HG03575 (cell line): ENCODE data around the gene CNTN4.
"Not testable (repeated sequence)": the region's sequence is repeated elsewhere in the genome, so short reads cannot be mapped to it uniquely, and the experiment has no call there.

Experiments used
- ATAC-seq: cut with Tn5 transposase; IDR thresholded peaks from one replicate; pipeline ENCODE4 v1.9.1; 2021; ENCODE audit not compliant: unreplicated experiment, insufficient number of reproducible peaks, low FRiP score; ENCODE audit errors: extremely low read depth

CNTN4 gene

DNA sequence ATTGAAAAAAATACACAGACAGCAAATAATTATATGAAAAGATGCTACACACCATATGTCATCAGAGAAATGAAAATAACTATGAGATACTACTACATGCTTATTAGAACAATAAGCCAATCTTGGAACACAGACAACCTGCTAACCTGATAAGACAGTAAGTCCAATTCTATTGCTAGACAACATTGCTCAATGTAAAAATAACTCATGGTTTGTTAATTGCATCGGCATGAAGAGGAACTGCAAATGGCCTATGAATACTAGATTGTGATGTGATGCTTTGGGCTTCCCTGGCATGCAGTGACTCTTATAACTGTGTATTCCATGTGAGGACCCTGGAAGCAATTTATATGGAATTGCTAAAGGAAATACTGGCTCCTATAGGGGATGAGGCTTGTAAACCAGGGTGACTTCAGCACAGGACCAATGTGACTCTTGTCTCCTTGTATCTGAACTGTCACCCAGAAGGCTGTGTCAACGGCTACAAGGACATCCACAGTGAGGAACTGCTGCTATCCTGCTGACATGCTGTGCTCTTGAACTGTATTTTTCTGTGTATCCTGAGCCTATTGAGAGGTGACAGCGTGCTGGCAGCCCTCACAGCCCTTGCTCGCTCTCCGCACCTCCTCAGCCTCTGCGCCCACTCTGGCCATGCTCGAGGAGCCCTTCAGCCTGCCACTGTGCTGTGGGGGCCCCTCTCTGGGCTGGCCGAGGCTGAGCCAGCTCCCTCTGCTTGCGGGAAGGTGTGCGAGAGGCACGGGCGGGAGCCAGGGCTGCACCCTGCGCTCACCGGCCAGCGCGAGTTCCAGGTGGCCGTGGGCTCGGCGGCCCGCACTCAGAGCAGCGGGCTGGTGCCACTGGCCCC, 385.7 kb downstream of the CNTN4 start:
- ATAC-seq: no peak

DNA sequence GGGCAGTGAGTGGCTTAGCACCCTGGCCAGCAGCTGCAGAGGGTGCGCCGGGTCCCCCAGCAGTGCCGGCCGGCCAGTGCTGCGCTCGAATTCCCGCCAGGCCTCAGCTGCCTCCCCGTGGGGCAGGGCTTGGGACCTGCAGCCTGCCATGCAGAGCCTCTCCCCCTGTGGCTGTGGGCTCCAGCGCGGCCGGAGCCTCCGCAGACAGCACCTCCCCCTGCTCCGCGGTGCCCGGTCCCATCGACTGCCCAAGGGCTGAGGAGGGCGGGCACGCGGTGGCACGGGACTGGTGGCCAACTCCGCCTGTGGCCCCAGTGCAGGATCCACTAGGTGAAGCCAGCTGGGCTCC, 386.3 kb downstream of the CNTN4 start:
- no peak for ATAC-seq

GRCh38 chr3:2495746-2496145, 397.1 kb downstream of the CNTN4 start:
- ATAC-seq: no peak

DNA sequence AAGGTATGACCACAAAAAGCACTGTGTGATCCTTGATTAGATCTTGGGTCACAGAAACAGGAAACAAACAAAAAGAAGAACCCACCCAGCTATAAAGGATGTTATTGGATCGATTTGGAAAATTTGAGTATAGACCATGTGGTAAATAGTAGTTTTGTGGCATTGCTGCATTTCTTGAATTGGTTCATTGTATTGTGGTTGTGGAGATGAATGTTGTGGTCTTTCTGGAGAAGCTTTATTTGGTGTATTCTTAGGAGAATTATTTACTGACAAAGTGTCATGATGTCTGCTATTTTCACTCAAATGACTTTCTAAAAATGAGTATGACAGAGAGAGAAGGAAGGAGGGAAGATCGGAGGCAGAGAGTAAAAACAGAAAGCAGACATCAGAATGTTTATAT, 406.2 kb downstream of the CNTN4 start:
- no peak for ATAC-seq

- no peak for ATAC-seq
These were observed 408.1 kb downstream of the CNTN4 start for GRCh38 chr3:2506776-2507175.

DNA sequence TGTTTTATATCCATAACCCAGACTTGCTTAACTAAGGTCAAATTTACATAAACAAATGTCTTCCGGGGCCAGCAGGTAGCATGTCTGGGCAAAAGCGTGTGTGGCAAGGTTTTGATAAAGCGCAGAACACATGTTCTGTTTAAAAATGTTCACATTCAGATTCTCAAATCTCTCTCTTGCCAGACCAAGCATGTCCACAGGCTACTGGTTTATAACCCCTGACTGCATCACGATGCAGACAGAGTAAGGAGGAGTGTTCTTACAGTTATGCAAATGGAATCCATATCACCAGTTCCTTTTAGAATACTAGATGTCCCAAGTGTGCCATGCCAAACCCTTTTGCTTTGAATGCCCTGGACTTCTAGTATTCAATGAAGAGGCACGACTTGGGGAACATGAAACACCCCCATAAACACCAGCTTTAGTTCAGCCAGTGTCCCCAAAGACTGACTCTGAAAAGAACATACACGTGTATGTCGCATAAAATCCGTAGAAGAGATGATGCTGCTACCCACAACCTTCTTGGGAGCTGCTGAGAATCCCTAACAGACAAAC, 412.0 kb downstream of the CNTN4 start:
- no peak for ATAC-seq

- no peak for ATAC-seq
These were observed 412.7 kb downstream of the CNTN4 start for GRCh38 chr3:2511356-2511755.

- no peak for ATAC-seq
These were observed 414.2 kb downstream of the CNTN4 start for GRCh38 chr3:2512881-2513280.

DNA sequence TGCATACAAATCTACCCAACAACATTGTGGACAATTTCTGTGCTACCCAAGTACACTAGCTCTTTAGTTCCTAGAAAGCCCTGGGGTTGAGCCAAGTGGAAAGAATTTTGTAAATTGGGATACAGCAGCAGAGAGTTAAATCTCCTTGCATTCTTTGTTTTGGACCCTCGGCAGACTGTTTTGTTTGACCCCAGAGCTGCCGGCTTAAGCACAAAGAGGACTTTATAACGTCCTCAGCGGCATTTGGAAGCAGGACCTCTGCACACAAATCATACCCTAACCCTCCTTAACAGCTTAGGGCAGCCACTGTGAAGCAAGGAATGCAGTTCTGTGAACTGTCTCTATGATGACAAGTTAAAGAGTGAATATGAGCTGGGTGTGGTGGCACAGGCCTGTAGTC, 415.3 kb downstream of the CNTN4 start:
- no peak for ATAC-seq

GRCh38 chr3:2516762-2517441, 418.2 kb downstream of the CNTN4 start:
- ATAC-seq: no peak

- no peak for ATAC-seq
These were observed 419.0 kb downstream of the CNTN4 start for GRCh38 chr3:2517500-2518172.

DNA sequence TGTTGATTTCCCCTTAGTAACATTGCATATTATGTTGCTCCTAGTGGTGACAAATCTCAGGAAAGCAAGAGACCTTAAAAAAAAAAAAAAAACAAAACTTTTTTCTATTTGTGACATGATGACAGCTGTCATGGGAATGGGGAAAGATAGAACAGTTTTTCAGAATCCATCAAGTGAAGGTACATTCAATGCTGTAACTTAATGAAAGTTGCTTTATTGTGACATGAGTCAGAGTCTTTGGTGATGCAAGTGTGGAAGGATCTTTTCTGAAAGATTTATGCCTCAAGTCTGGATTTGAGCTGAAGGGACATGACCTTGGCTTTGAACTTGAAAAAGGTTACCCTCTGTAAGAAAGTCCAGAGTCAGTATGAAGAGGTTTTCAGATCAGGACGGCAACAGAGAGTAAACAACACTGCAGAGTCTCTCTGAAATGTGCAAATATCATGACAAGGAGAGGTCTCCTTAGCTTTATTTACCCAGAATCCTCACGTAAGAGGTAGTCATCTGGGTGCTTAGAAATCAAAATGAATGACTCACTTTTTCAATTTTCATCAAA, 424.7 kb downstream of the CNTN4 start:
- ATAC-seq: no peak

DNA sequence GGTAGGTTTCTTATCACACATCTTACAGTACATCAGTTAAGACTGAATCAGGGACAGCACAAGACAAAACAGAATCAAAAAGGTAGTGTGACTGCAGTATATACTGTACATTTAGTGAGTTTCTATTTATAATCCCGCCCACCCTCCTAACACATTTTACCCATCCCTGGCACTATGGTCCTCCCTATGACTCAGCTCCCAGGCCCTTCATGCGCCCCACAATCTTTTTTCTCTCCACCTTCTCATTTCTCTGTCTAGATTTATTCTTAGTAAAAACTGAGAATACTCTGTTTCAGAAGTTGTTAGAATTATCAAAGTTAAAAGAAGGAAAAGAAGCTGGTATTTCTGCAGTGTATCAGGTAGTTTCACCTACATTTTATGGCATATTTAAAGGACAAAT, 427.3 kb downstream of the CNTN4 start:
- ATAC-seq: no peak

DNA sequence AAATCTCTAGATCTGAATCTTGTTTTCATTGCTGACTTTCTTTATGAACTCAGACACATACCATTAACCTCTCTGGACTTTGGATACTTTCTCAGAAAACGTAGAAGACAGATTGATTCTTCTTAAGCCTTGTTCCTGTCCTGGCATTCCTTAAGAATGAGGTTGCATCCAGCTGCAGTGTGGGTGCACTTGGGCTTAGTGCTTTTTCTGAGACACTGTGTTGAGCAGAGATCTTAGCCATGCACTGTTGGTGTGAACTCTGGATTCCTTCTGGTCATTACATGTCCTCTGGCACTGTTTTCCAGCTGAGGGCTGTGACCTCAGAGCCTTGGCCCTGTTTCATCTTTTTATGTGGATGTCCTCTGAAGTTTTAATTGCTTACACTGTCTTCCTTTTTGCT, 428.3 kb downstream of the CNTN4 start:
- no peak for ATAC-seq

DNA sequence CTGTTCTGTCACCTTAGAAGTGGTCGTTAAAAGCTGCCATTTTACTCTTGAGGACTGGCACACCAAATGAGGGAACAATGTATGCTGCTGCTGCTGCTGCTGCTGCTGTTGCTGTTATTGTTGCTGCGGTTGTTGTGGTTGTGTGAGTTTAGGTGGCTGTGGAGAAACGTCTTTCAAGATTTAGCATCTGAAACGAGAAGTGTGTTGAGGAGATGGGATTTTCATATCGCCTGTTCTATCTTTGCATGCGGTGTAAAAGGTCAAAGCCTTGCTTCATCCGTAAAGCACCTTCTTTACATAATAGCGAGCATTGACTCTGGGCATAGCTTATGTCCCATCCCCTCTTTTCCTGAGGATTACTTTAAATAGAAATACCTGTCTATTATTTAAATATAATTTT, 428.7 kb downstream of the CNTN4 start:
- ATAC-seq: not testable (repeated sequence)

DNA sequence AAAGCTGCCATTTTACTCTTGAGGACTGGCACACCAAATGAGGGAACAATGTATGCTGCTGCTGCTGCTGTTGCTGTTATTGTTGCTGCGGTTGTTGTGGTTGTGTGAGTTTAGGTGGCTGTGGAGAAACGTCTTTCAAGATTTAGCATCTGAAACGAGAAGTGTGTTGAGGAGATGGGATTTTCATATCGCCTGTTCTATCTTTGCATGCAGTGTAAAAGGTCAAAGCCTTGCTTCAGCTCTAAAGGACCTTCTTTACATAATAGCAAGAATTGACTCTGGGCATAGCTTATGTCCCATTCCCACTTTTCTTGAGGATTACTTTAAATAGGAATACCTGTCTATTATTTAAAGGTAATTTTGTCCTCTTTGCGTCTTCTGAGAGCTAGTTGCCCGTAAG, 436.1 kb downstream of the CNTN4 start:
- ATAC-seq: peak; percentile 23

- ATAC-seq: peak; percentile 54
These were observed 436.5 kb downstream of the CNTN4 start for GRCh38 chr3:2535206-2535605.

DNA sequence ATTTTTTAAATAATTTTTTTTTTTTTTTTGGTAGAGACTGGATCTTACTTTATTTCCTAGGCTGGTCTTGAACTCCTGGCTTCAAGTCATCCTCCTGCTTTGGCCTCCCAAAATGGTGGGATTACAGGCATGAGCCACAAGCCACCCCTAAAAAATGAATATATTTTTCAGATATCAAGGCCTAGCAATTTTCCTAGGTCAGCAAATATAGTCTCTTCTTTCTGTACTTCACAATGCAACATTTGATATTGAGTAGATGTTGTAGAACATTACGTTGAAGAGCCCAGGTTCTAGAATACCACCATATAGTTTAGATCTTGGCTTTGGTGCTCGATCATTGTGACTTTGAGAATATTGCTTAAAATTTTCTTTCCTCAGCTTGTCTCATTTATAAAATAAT, 437.9 kb downstream of the CNTN4 start:
- ATAC-seq: no peak

DNA sequence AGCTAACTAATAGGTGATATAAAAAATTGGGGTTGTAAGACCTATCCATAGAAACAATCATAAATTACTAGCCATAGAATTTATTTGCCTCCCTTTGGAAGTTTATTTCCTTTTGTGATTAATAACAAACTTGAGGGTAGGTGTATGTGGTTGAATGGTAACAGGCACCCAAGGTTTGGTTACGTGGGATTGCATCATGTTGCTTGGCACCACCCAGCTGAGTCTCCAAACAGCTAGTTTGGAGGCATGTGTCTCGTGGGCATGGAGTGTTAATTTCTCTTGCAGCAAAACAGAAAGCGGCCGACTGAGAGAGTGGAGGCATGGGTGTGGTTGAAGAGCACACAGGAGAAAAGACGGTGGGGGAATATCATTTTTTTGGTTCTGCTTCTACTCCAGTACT, 441.4 kb downstream of the CNTN4 start:
- ATAC-seq: no peak

- ATAC-seq: no peak
These were observed 444.6 kb downstream of the CNTN4 start for GRCh38 chr3:2543247-2543646.
